H1 (cell line): ENCODE results near the gene GALNT9. TPM values are rescaled to one million over a fixed set of nuclear protein-coding genes. Genes with fewer than 3 reads are reported as not detected.

Experiments
- CTCF ChIA-PET: fragments of 300-600 bp; sonication (Branson Sonifier 250); formaldehyde crosslinking; loops from one replicate; lab custom pipeline; 2021; ENCODE audit not compliant: partially characterized antibody; lab: Charles Lee
- POLR2A ChIA-PET: fragments of 300-600 bp; sonication (Branson Sonifier 250); formaldehyde crosslinking; loops from one replicate; lab custom pipeline; 2021; ENCODE audit warnings: inconsistent platforms; ENCODE audit not compliant: partially characterized antibody; lab: Charles Lee
- DNase-seq, 2 experiments: peaks; one replicate each; pipeline versions ENCODE4 v3.0.0 to v3.0.0-alpha.2; 2010 to 2022; ENCODE audit warnings: low spot score in 2 of 2, low read depth in 1 of 2, mixed read lengths in 1 of 2
- FAIRE-seq: peaks from 2 replicates; lab custom pipeline; 2011; peaks lifted over from hg19 to GRCh38; lab: Jason Lieb, UNC
- H2AFZ ChIP-seq: 2 replicates; pipeline ENCODE4 v1.8.1; 2012; ENCODE audit warnings: low read length, inconsistent platforms
- H2AK5ac ChIP-seq: 2 replicates; pipeline ENCODE4 v1.6.1; 2013; ENCODE audit warnings: low read depth, low read length
- H2BK120ac ChIP-seq: replicated peaks from 2 replicates; pipeline ENCODE3; 2013; ENCODE audit warnings: low read depth, low read length, inconsistent platforms
- H2BK12ac ChIP-seq: 2 replicates; pipeline ENCODE4 v1.6.1; 2013; ENCODE audit warnings: low read depth, low read length
- H2BK15ac ChIP-seq: 2 replicates; pipeline ENCODE4 v1.6.1; 2013; ENCODE audit warnings: low read length
- H2BK20ac ChIP-seq: 2 replicates; pipeline ENCODE4 v1.6.1; 2013; ENCODE audit warnings: low read length
- H2BK5ac ChIP-seq: 2 replicates; pipeline ENCODE4 v1.6.1; 2013; ENCODE audit warnings: low read depth, low read length
- H3K14ac ChIP-seq: 2 replicates; pipeline ENCODE4 v1.6.1; 2013; ENCODE audit warnings: inconsistent platforms; ENCODE audit not compliant: insufficient read length
- H3K18ac ChIP-seq: 2 replicates; pipeline ENCODE4 v1.6.1; 2013; ENCODE audit warnings: low read length; ENCODE audit errors: extremely low read depth
- H3K23ac ChIP-seq: 2 replicates; pipeline ENCODE4 v1.6.1; 2013; ENCODE audit warnings: inconsistent platforms; ENCODE audit not compliant: insufficient read length
- H3K23me2 ChIP-seq: 2 replicates; pipeline ENCODE4 v1.6.1; 2013; ENCODE audit warnings: low read depth, low read length
- H3K27ac ChIP-seq: 2 replicates; pipeline ENCODE4 v1.6.1; 2011; ENCODE audit warnings: low read depth, low read length, inconsistent platforms
- H3K27me3 ChIP-seq, 4 experiments: replicated peaks in 1 of 4; 1 replicate in 1 of 4; 2 replicates in 3 of 4; pipeline versions ENCODE4 v1.6.1 to v1.8.1; 2011 to 2013; ENCODE audit warnings: low read length in 3 of 4, mild to moderate bottlenecking in 3 of 4, inconsistent platforms in 2 of 4, mixed read lengths in 2 of 4, moderate library complexity in 1 of 4; ENCODE audit not compliant: control insufficient read depth in 3 of 4, insufficient read depth in 3 of 4; ENCODE audit errors: extremely low read depth in 1 of 4
- H3K36me3 ChIP-seq, 4 experiments: 2 replicates each; pipeline versions ENCODE4 v1.6.1 to v1.8.1; 2011 to 2013; ENCODE audit warnings: mild to moderate bottlenecking in 4 of 4, low read length in 3 of 4, moderate library complexity in 2 of 4, control low read depth in 1 of 4, inconsistent platforms in 1 of 4; ENCODE audit not compliant: insufficient read depth in 4 of 4, control insufficient read depth in 2 of 4
- H3K4ac ChIP-seq: replicated peaks from 2 replicates; pipeline ENCODE3; 2013; ENCODE audit warnings: low read length, low read depth, mixed read lengths, inconsistent platforms; ENCODE audit not compliant: insufficient read length
- H3K4me1 ChIP-seq, 4 experiments: replicated peaks in 1 of 4; 1 replicate in 1 of 4; 2 replicates in 3 of 4; pipeline versions ENCODE4 v1.6.1 to v1.8.1; 2011 to 2013; ENCODE audit warnings: low read length in 3 of 4, inconsistent platforms in 2 of 4, mixed read lengths in 1 of 4; ENCODE audit not compliant: insufficient read depth in 4 of 4, control insufficient read depth in 3 of 4
- H3K4me2 ChIP-seq, 2 experiments: 2 replicates each; pipeline versions ENCODE4 v1.6.1 to v1.8.1; 2011 to 2013; ENCODE audit warnings: low read depth in 2 of 2, low read length in 2 of 2, control low read depth in 1 of 2, inconsistent platforms in 1 of 2, mild to moderate bottlenecking in 1 of 2; ENCODE audit not compliant: insufficient read depth in 1 of 2
- H3K4me3 ChIP-seq, 4 experiments: fragments of 200-600, 300-600 bp in 1 of 4; sonication (generic), shearing (Covaris generic), sonication (Bioruptor Twin) in 1 of 4; 2 replicates each; pipeline versions ENCODE4 v1.5.1 to v1.8.1; 2011 to 2016; ENCODE audit warnings: low read length in 4 of 4, low read depth in 3 of 4, control low read depth in 2 of 4, inconsistent platforms in 2 of 4, mild to moderate bottlenecking in 2 of 4, mixed read lengths in 1 of 4, moderate library complexity in 1 of 4; ENCODE audit not compliant: insufficient read depth in 2 of 4; ENCODE audit errors: extremely low read depth in 1 of 4
- H3K56ac ChIP-seq: replicated peaks from 2 replicates; pipeline ENCODE3; 2013; ENCODE audit warnings: low read depth, mild to moderate bottlenecking, mixed read lengths, low read length, inconsistent platforms; ENCODE audit not compliant: insufficient read length
- H3K79me1 ChIP-seq: 2 replicates; pipeline ENCODE4 v1.6.1; 2013; ENCODE audit warnings: low read depth, low read length, control low read depth
- H3K79me2 ChIP-seq, 2 experiments: 2 replicates each; pipeline versions ENCODE4 v1.6.1 to v1.8.1; 2012 to 2013; ENCODE audit warnings: low read length in 2 of 2, mild to moderate bottlenecking in 2 of 2, inconsistent platforms in 1 of 2; ENCODE audit not compliant: insufficient read depth in 2 of 2, control insufficient read depth in 1 of 2
- H3K9ac ChIP-seq, 4 experiments: replicated peaks in 1 of 4; 1 replicate in 1 of 4; 2 replicates in 3 of 4; pipeline versions ENCODE4 v1.6.1 to v1.8.1; 2011 to 2013; ENCODE audit warnings: low read depth in 3 of 4, low read length in 3 of 4, control low read depth in 2 of 4, mild to moderate bottlenecking in 2 of 4, moderate library complexity in 2 of 4, inconsistent platforms in 1 of 4; ENCODE audit errors: extremely low read depth in 1 of 4
- H3K9me3 ChIP-seq, 2 experiments: 2 replicates each; pipeline versions ENCODE4 v1.6.1 to v1.8.1; 2012 to 2013; ENCODE audit warnings: mild to moderate bottlenecking in 2 of 2, moderate library complexity in 2 of 2, control low read depth in 1 of 2, inconsistent platforms in 1 of 2, low read depth in 1 of 2, low read length in 1 of 2, mixed read lengths in 1 of 2; ENCODE audit not compliant: insufficient read depth in 2 of 2
- H4K20me1 ChIP-seq, 2 experiments: replicated peaks in 1 of 2; 2 replicates each; pipeline versions ENCODE3 to v1.8.1; 2011 to 2013; ENCODE audit warnings: inconsistent platforms in 2 of 2, low read length in 2 of 2, mild to moderate bottlenecking in 1 of 2; ENCODE audit not compliant: insufficient read depth in 2 of 2, control insufficient read depth in 1 of 2
- H4K5ac ChIP-seq: 2 replicates; pipeline ENCODE4 v1.6.1; 2013; ENCODE audit warnings: low read length, low read depth, mixed read lengths, inconsistent platforms; ENCODE audit not compliant: insufficient read length
- H4K8ac ChIP-seq: 2 replicates; pipeline ENCODE4 v1.8.0; 2013; ENCODE audit warnings: mild to moderate bottlenecking, moderate library complexity, low read length, inconsistent platforms; ENCODE audit not compliant: insufficient read depth; ENCODE audit errors: extremely low read depth
- H4K91ac ChIP-seq: replicated peaks from 2 replicates; pipeline ENCODE3; 2013; ENCODE audit warnings: low read length, mixed read lengths, inconsistent platforms; ENCODE audit not compliant: insufficient read length
- BRCA1 ChIP-seq: IDR thresholded peaks from 2 replicates; pipeline ENCODE4 v1.6.1; 2012; ENCODE audit warnings: low read depth, low read length, improper control_type of control experiment
- CEBPB ChIP-seq: IDR thresholded peaks from 2 replicates; pipeline ENCODE4 v1.6.1; 2012; ENCODE audit warnings: low read depth, low read length
- CHD2 ChIP-seq: IDR thresholded peaks from 2 replicates; pipeline ENCODE4 v1.6.1; 2012; ENCODE audit warnings: low read length, improper control_type of control experiment
- GTF2F1 ChIP-seq: IDR thresholded peaks from 2 replicates; pipeline ENCODE4 v1.6.1; 2012; ENCODE audit warnings: low read depth, low read length, improper control_type of control experiment, borderline replicate concordance
- JUND ChIP-seq: IDR thresholded peaks from 2 replicates; pipeline ENCODE4 v1.6.1; 2011; ENCODE audit warnings: mild to moderate bottlenecking, improper control_type of control experiment, low read length
- SIRT6 ChIP-seq: IDR thresholded peaks from one replicate; pipeline ENCODE4 v1.7.1; 2012; ENCODE audit warnings: low read length, inconsistent platforms
- SP1 ChIP-seq: IDR thresholded peaks from 2 replicates; pipeline ENCODE4 v1.6.1; 2011; ENCODE audit warnings: low read depth, low read length
- SP4 ChIP-seq: IDR thresholded peaks from 2 replicates; pipeline ENCODE4 v1.6.1; 2012; ENCODE audit warnings: low read length, inconsistent platforms
- WGBS, 2 experiments: shearing (Covaris generic) in 1 of 2; methylation state at CpG; one replicate each; pipeline versions ENCODE4 v1.1.6 to v1.1.7; 2013 to 2015; ENCODE audit warnings: low lambda C conversion rate in 2 of 2, mixed read lengths in 2 of 2, inconsistent platforms in 1 of 2, low coverage in 1 of 2, missing lambda C conversion rate in 1 of 2; ENCODE audit not compliant: insufficient replicate concordance in 2 of 2, insufficient coverage in 1 of 2, insufficient read length in 1 of 2; ENCODE audit errors: extremely low coverage in 1 of 2, missing lambda C conversion rate in 1 of 2; 5-methylcytosine and 5-hydroxymethylcytosine counted together
- polyA plus RNA-seq, 7 experiments: library from polyadenylated mRNA; depleted of rRNA in 3 of 7; stranded (reverse) in 5 of 7; unstranded in 2 of 7; fragments of >200 nt in 5 of 7; fragments of 200-250 nt in 2 of 7; gene quantifications; 1 replicate in 5 of 7; 2 replicates in 1 of 7; 4 replicates in 1 of 7; pipeline versions ENCODE4 v1.2.1 to v1.2.3, GENCODE V29; 2011 to 2013; ENCODE audit warnings: missing spikeins in 2 of 7, mixed read lengths in 2 of 7
- total RNA-seq: library from RNA; stranded (reverse); fragmentation: NEBNext Ultra II Directional; extraction: Animal tissue kit (Norgen Biotek cat#: 25700); gene quantifications from 2 replicates; pipeline ENCODE4 v1.2.1, GENCODE V29; 2021
- TF ChIP-seq, protein P1 (sequence below): IDR thresholded peaks from 2 replicates; pipeline ENCODE4 v1.6.1; 2011; ENCODE audit warnings: low read depth, mild to moderate bottlenecking, low read length; ENCODE audit not compliant: insufficient read depth
- TF ChIP-seq, protein P2 (sequence below): IDR thresholded peaks from 2 replicates; pipeline ENCODE4 v1.6.1; 2012; ENCODE audit warnings: low read length, inconsistent platforms
- TF ChIP-seq, protein P3 (sequence below): IDR thresholded peaks from 2 replicates; pipeline ENCODE4 v1.6.1; 2011; ENCODE audit warnings: low read length, improper control_type of control experiment

The GALNT9 gene
- total and polyA plus RNA-seq, 2 of the 8 experiments (the other 6 are each of a cell fraction or from before 2014, with no cell fraction given) = 2.0 to 3.6 TPM

DNA sequence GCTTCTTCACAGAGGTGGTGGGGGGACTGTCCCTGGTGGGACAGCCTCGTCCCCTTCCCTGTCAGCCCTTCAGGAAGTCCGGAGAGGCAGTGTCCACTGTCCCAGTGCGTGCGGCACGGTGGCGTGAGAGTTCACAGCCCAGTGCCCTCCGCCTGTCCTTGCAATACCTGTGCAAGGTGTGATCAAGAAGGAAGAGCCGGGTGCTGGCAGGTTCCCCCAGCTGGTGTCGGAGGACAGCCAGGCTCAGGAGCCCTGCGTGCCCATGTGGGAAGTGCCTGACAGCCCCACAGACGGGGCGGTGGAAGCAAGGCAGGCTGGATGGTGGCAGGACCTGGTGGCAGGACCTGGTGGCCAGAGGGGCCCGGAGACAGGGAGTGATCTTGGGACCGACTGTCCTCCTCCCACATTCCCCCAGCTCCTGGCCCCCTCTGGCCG is 168.8 kb downstream of the GALNT9 start:
- Histone ChIP-seq H3K9ac (no peak overlapping the region), H2BK12ac (no peak overlapping the region), H4K20me1 (peaks cover 0 to 27% of the 10 kb centered on the region in 2 experiments), H3K79me1 (peaks cover 10% of the 10 kb centered on the region; the same call in 1 of the 2 replicates), H3K9me3 (peaks cover 0 to 20% of the 10 kb centered on the region in 2 experiments; a peak in 3 of 4 replicates), H3K14ac (no peak overlapping the region), H4K5ac (no peak overlapping the region), H3K23ac (no peak overlapping the region), H3K4me1 (no peaks in the 10 kb centered on the region; a peak in 1 of 7 replicates), H4K8ac (no peak overlapping the region), H2AK5ac (no peak overlapping the region), H3K79me2 (peaks cover 0 to 3% of the 10 kb centered on the region in 2 experiments; a peak in 1 of 4 replicates), H2BK5ac (no peak overlapping the region), H2BK15ac (no peak overlapping the region), H3K27ac (no peak overlapping the region), H3K27me3 (peaks cover 0 to 4% (median 2%) of the 10 kb centered on the region in 4 experiments; a peak in 4 of 7 replicates), H2BK20ac (no peak overlapping the region), H2AFZ (no peak overlapping the region), H3K36me3 (peaks cover 8 to 25% (median 20%) of the 10 kb centered on the region in 4 experiments; a peak in 5 of 8 replicates), H2BK120ac (no peak overlapping the region), H3K56ac (no peak overlapping the region), H3K4me3 (no peak overlapping the region), H3K4ac (no peak overlapping the region), H4K91ac (no peak overlapping the region), H3K23me2 (peaks cover 30% of the 10 kb centered on the region), H3K4me2 (no peak overlapping the region), H3K18ac (no peak overlapping the region)
- FAIRE-seq = no peak
- no peak for DNase-seq
- 93% methylated on average over 12 of the region's 15 CpGs; no CpG with 5 or more reads in 1 of the 2 experiments for WGBS, 2 experiments
- POLR2A ChIA-PET = interaction anchor here (1.1 to 1.3 kb wide), 3 partner anchors 15 to 23 kb away, joined by 3 to 4 read pairs (median 3); no protein-coding TSS in a partner anchor
- CTCF ChIA-PET = interaction anchor here (0.6 to 2.2 kb wide), 7 partner anchors 8 to 59 kb away, joined by 3 to 9 read pairs (median 3); no protein-coding TSS in a partner anchor
- TF ChIP-seq SIRT6 = no peak
- no peak for TF ChIP-seq JUND
- TF ChIP-seq SP4 = no peak
- TF ChIP-seq GTF2F1 = no peak
- TF ChIP-seq CEBPB = no peak
- TF ChIP-seq CHD2 = no peak
- TF ChIP-seq, protein P1, sequence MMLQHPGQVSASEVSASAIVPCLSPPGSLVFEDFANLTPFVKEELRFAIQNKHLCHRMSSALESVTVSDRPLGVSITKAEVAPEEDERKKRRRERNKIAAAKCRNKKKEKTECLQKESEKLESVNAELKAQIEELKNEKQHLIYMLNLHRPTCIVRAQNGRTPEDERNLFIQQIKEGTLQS = no peak
- no peak for TF ChIP-seq BRCA1
- TF ChIP-seq SP1 = no peak
- TF ChIP-seq, protein P2, sequence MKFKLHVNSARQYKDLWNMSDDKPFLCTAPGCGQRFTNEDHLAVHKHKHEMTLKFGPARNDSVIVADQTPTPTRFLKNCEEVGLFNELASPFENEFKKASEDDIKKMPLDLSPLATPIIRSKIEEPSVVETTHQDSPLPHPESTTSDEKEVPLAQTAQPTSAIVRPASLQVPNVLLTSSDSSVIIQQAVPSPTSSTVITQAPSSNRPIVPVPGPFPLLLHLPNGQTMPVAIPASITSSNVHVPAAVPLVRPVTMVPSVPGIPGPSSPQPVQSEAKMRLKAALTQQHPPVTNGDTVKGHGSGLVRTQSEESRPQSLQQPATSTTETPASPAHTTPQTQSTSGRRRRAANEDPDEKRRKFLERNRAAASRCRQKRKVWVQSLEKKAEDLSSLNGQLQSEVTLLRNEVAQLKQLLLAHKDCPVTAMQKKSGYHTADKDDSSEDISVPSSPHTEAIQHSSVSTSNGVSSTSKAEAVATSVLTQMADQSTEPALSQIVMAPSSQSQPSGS = no peak
- TF ChIP-seq, protein P3, sequence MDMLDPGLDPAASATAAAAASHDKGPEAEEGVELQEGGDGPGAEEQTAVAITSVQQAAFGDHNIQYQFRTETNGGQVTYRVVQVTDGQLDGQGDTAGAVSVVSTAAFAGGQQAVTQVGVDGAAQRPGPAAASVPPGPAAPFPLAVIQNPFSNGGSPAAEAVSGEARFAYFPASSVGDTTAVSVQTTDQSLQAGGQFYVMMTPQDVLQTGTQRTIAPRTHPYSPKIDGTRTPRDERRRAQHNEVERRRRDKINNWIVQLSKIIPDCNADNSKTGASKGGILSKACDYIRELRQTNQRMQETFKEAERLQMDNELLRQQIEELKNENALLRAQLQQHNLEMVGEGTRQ = no peak
